GF-D8 (cell line): ENCODE results near the gene TOM1L2.
A peak's percentile ranks its signal among the peaks of the same experiment; 100 is the strongest.
"Not testable (repeated sequence)": the region's sequence is repeated elsewhere in the genome, so short reads cannot be mapped to it uniquely, and the experiment has no call there.

Experiments used
- DNase-seq: peaks from one replicate; lab custom pipeline; 2025; lab: John Stamatoyannopoulos, UW

Gene TOM1L2

DNA sequence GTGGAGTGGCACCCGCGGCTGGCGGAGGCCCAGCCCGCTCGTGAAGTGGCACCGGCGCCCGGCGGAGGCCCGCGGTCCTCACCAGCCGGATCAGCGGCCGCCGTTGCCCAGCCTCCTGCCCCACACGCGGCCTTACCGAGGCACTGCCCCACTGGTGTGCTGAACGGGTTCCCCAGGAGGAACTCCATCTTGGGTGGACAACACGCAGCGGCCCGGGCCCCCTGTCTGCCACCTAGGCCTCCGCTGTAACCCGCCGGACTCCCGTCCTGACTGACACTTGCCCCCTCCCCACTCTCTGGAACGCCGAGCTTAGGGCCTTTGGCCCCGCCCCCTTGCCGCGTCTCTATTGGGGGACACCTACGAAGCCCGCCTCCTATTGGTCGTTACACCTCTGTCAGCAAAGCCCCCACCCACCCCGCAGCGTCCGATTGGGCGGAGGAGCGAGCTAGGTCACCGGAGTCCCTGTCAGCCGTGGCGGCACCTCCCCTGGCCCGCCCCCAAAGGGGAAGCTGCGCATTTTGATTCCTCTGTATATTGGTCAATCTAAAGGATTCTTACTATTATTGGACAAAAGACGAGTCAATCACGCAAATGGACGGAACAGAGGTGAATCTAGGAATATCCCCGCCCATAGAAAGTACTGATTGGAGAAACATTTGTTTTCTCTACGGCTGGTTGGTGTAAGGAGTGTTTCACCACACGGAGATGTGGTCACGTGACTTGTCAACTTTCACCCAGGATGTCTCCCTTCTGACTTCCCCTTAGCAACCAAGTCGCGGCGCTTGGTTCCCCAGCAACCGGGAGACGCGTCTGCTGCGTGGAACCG lies at the start of gene TOM1L2, which contains the start of gene DRC3:
TOM1L2 (minus strand) TSS at position 275 of the 826 bp plus-strand sequence; CDS start at position 188, 87 bp downstream.
DRC3 (plus strand) TSS at position 737 of the 826 bp plus-strand sequence. CDS start 4,737 bp downstream, outside the sequence.
- DNase-seq, result peak; percentile 96

GRCh38 chr17:18021372-18021771 lies 49.2 kb upstream of the TOM1L2 start:
- no peak for DNase-seq

DNA sequence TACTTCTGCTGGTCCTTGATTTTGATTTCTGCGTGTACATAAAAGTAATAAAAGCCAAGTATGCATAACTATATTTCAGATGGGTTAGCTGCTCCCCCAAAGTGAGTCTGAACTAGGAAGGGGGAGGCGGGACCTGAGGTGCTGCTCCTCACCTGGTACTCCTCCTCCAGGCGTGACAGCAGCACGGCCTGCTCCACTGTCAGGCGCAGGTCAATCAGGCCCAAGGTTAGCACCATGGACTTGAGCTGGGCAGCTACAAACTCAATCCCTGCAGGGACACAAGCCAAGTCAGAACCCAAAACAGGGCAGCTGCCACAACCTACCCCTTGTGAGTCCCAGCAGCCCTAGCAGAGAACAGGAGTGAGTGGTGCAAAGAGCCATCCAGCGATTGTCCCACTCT lies 48.8 kb upstream of the TOM1L2 start:
- DNase-seq, result no peak

DNA sequence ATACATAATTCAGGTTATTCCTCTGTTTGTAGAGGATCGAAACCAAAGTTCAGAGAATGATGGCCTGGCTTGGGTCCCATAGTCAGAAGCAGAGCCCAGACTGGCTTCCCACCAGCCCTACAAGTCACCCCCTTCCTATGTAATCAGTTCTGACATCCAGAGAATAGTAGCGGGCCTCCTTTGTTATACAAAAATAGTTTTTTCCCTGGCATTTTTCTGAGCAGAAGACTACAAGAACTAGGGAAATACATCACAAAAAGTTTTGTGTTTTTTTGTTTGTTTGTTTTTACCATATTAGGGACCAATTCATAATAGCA lies 47.6 kb upstream of the TOM1L2 start:
- DNase-seq, result no peak

GRCh38 chr17:18018411-18018921 lies 46.3 kb upstream of the TOM1L2 start:
- no peak for DNase-seq

- no peak for DNase-seq
These were observed 45.8 kb upstream of the TOM1L2 start for GRCh38 chr17:18017958-18018357.

GRCh38 chr17:18016426-18016825 lies 44.2 kb upstream of the TOM1L2 start:
- no peak for DNase-seq

- DNase-seq, result no peak
These were observed 43.4 kb upstream of the TOM1L2 start for GRCh38 chr17:18015593-18015992.

DNA sequence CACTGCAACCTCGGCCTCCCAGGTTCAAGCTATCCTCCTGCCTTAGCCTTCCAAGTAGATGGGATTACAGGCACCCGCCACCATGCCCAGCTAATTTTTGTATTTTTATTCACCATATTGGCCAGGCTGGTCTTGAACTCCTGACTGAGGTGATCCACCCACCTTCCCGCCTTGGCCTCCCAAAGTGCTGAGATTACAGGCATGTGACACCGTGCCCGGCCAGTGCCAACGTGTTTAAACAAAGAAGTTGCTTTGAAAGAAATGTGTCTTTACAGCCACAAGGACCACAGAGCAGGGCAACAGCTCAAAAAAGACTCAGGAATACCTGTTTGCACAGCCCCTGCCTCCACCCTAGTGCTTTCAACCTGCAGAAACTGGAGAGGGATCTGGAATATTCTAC lies 41.8 kb upstream of the TOM1L2 start:
- DNase-seq, result no peak

DNA sequence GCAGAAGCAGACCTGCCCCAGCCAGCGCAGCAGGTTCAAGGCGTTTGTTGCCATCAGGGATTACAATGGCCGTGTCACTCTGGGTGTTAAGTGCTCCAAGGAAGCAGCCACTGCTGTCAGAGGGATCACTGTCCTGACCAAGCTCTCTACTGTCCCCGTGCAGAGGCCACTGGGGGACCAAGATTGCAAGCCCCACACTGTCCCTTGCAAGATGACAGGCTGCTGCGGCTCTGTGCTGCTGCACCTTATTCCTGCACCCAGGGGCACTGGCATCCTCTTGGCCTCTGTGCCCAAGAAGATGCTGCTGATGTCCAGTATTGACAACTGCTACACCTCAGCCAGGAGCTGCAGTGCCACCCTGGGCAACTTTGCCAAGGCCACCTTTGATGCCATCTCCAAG lies 39.1 kb upstream of the TOM1L2 start:
- no peak for DNase-seq

GRCh38 chr17:18009609-18010420 lies 37.6 kb upstream of the TOM1L2 start:
- DNase-seq, result no peak

DNA sequence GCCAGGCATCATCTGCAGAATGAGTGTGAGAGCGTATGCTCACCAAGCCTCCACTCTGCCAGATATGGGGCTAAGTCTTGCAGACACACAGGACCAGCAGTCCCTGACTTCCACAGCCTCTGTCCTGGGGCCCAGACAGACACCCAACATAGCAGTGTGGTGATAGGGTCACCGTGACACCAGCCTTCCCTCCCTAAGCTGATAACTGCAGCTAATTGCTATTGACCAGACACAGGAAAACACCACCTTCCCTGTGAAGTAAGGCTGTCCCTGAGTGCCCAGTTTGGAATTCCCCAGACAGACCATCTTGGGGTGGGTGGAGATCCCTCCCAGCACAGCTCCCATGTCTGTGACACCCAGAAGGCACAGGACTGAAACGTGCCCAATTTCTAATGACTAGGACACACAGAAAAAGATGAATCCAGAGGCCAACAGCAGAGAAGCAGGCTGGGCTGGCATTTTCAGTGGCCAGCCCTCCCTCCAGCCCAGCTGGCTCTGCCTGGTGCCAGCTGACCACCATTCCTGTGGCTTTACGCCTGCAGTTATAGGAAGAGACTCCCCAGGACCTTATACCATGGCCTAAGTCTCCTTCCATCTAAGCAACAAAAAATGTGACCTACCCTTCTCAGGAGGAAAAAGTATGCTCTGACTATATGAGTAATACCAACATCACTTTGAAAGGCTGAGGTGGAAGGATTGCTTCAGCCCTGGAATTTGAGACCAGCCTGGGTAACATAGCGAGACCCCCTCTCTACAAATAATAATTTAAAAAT lies 36.5 kb upstream of the TOM1L2 start:
- no peak for DNase-seq

GRCh38 chr17:18006495-18007239 lies 34.5 kb upstream of the TOM1L2 start:
- no peak for DNase-seq

DNA sequence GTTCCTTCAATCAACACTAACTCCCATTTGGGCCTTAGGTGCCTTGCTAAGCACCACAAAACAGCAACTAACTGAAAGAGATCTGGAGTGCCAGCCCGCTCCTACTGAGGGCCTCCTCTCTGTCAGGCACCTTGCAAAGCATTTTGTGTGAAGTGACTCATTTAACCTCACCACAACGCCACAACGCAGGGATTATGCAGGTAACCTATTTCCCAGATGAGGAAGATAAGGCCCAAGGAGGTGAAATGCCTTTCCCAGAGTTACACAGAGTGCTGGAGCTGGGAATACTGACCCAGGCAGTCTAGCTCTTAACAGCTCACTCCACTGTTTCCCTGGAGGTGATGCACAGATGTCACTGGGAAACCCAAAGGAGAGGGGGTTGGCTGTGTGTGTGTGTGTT lies 33.3 kb upstream of the TOM1L2 start:
- DNase-seq, result no peak

DNA sequence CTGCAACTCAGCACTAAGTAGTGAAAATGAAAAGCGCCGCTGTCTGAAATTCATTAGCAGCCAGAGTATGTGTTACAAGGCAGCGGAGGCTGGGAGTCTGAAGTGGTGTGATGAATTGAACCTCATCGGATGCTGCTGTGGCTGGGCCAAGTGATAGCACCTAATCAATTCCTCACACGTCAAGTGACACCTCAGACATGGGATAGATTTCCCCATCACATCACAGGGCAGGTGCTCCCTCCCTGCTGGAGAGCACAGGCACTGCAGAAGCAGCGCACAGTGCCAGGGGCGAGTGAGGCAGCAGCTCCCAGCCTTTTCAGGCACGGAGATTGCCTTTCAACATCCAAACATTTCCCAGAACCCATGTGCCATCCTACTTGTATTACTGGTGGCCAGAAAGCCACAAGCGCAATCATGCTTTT lies 32.7 kb upstream of the TOM1L2 start:
- no peak for DNase-seq

GRCh38 chr17:18004345-18004744 lies 32.1 kb upstream of the TOM1L2 start:
- no peak for DNase-seq

DNA sequence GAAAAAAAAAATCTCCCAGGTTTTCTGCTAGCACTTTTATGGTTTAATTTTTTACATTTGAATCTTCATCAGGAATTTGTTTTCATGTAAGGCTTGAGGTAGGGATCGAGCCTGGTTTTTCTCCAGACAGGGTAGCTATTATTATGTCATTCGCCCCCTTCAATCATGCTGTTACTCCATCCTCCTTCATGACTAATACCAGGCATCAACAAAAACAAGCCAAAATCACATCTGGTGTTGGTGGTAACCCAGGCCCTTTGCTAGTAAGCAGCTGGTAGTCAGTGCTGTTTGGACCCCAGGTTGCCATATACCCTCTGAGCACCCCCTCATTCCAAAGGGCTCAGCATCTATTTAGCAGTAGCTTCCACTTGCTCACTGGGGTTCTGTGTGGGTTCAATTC lies 30.0 kb upstream of the TOM1L2 start:
- DNase-seq, result no peak

- DNase-seq, result no peak
These were observed 27.8 kb upstream of the TOM1L2 start for GRCh38 chr17:18000030-18000408.

GRCh38 chr17:17999364-18000029 lies 27.3 kb upstream of the TOM1L2 start:
- no peak for DNase-seq

DNA sequence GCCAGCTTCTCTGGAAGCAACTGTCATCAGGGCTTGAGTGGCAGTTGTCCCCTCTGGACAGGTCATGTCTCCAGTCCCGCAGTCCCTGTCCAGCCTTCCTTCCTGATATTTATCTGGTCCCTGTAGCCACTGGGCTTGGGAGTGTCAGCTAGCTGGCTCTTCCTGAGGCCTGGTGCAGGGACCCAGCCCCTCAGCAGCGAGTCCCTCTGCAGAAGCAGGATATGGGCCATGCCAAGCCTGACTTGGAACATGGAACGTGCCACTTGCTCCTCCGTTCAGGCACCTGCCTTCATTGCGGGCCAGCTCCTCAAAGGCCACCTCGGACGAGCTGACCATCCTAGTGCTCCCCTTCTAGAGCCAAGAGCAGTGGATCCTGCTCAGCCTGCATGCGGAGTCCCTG lies 26.7 kb upstream of the TOM1L2 start:
- DNase-seq, result no peak

- not testable (repeated sequence) for DNase-seq
These were observed 23.7 kb upstream of the TOM1L2 start for GRCh38 chr17:17995887-17996286.
